ENCODE measurements around the gene MRPL11. TPM values are rescaled to one million over a fixed set of nuclear protein-coding genes. Genes with fewer than 3 reads are reported as not detected.

Gene MRPL11
- total and polyA plus RNA-seq, 9 donors = 49.6 to 62.4 (median 55.8) TPM

DNA sequence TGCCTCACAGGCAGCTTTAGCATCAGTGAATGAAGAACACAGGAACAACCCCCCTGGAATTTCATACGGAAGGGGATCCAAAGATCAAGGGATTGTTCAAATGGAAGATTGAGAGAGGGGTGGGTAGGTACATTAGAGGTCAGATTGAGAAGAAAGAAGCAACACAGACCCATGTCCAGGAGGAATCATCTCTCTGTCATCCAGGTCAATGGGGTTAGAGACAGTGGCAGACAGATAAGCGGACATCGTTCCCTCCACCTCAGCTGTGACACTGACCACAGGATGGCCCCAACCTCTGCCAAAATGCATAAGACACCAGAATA lies 19.7 kb downstream of the MRPL11 start:
- Histone ChIP-seq H3K9me3 (replicated peaks; ENCODE audit: control insufficient read depth, low read depth, low read length) (peaks cover 5% of the 10 kb centered on the region), H3K27me3 (ENCODE audit: control insufficient read depth, insufficient read depth, low read length) (peaks cover 22% of the 10 kb centered on the region), H3K4me1 (ENCODE audit: control insufficient read depth, insufficient read depth, low read length) (peaks cover 24% of the 10 kb centered on the region), H3K36me3 (ENCODE audit: control insufficient read depth, insufficient read depth, low read length) (no peaks in the 10 kb centered on the region), H3K4me3 (ENCODE audit: low read length) (no peak overlapping the region), H3K27ac (ENCODE audit: low read length) (no peak overlapping the region)
- DNase-seq = no peak
- 48% methylated on average over 2 of the region's 3 CpGs for WGBS (ENCODE audit: insufficient coverage)

DNA sequence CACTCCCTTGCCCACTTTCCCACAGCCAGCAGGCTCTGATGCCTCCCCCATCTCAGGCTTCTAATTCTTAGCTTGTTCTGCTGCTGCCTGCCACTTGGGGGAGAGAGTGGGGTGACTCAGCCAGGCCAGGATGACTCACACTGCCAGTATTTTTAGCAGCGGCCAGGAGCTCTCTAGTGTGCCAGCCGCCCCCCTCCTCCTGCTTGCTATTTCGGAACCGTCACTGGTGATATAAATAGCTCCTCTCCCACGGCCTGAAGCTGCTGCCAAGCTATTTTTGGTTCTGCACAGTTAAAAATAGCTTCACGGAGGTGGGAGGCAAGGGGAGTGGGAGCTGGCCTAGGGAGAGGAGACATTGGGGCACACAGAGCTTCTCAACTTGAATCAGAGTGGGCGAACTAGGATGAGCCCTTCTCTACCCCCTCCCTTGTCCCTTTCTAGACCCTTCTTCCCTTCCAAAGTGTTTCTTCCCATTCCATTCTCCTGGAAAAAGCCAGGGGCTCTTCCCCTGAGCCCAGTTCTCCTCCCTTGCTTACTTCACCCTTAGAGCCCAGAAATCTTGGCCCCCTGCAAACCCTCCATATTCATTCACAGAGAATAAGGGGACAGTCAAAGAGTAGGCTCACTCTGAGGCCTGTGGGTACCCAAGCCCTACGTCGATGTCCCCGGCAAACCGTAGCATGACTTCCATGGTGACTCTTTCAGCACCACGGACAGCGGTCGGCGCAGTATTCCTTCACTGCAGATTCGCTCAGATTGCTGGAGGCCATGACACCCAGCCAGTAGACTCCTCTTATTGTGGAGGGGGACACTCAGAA lies 20.3 kb downstream of the MRPL11 start:
- H3K27me3 ChIP-seq (ENCODE audit: control insufficient read depth, insufficient read depth, low read length) = peaks cover 23% of the 10 kb centered on the region
- H3K4me1 ChIP-seq (ENCODE audit: control insufficient read depth, insufficient read depth, low read length) = peaks cover 24% of the 10 kb centered on the region
- DNase-seq = peak; percentile 79
- H3K4me3 ChIP-seq (ENCODE audit: low read length) = no peak overlapping the region
- WGBS (ENCODE audit: insufficient coverage) = 0% methylated on average over 10 of the region's 16 CpGs
- no peaks in the 10 kb centered on the region for H3K36me3 ChIP-seq (ENCODE audit: control insufficient read depth, insufficient read depth, low read length)
- H3K27ac ChIP-seq (ENCODE audit: low read length) = peak overlapping the region; percentile 6
- H3K9me3 ChIP-seq (replicated peaks; ENCODE audit: control insufficient read depth, low read depth, low read length) = peaks cover 5% of the 10 kb centered on the region

DNA sequence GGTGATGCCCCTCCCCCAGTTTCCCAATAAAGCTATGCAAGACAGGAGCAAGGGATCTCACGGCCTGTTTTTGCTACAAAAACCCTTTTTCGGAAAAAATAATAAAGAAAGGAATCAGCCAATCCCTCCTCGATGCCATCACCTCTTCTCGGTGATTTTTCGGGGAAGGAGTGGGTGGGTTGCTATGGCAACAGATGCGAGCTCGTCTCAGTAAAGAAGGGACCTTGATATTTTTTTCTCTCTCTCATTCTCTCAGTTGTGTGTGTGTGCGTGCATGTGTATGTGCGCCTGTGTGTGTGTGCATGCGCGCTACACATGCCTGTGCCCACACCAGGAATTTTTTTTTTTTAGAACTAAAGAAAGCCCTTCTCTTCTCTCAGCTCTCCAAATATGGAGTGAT lies 21.6 kb downstream of the MRPL11 start:
- WGBS (ENCODE audit: insufficient coverage) = no CpG with 5 or more reads among the region's 11 CpGs
- Histone ChIP-seq H3K27ac (ENCODE audit: low read length) (no peak overlapping the region), H3K4me3 (ENCODE audit: low read length) (no peak overlapping the region), H3K27me3 (ENCODE audit: control insufficient read depth, insufficient read depth, low read length) (peaks cover 25% of the 10 kb centered on the region), H3K9me3 (replicated peaks; ENCODE audit: control insufficient read depth, low read depth, low read length) (peaks cover 5% of the 10 kb centered on the region), H3K4me1 (ENCODE audit: control insufficient read depth, insufficient read depth, low read length) (peaks cover 24% of the 10 kb centered on the region), H3K36me3 (ENCODE audit: control insufficient read depth, insufficient read depth, low read length) (no peaks in the 10 kb centered on the region)
- no peak for DNase-seq

DNA sequence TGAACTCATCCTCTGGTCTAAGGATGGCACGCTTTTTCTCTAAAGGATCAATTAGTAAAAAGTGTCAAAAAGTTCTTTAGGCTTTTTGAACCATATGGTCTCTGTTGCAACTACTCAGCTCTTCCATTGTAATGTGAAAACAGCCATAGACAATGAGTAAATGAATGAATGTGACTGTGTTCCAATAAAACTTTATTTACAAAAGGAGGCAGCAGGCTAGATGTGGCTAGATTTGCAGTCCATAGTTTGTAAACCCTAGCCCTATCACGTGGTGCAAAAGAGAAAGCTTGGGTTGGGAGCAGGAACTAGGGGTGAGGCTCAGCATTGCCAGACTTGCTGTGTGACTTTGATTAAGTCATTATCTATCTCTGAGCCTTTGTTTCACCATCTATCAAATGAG lies 23.2 kb downstream of the MRPL11 start:
- no peaks in the 10 kb centered on the region for H3K36me3 ChIP-seq (ENCODE audit: control insufficient read depth, insufficient read depth, low read length)
- H3K4me1 ChIP-seq (ENCODE audit: control insufficient read depth, insufficient read depth, low read length) = peaks cover 20% of the 10 kb centered on the region
- no peak overlapping the region for H3K4me3 ChIP-seq (ENCODE audit: low read length)
- no peak overlapping the region for H3K27ac ChIP-seq (ENCODE audit: low read length)
- 40% methylated on average over 1 of the region's 2 CpGs for WGBS (ENCODE audit: insufficient coverage)
- no peak for DNase-seq
- peaks cover 18% of the 10 kb centered on the region for H3K27me3 ChIP-seq (ENCODE audit: control insufficient read depth, insufficient read depth, low read length)
- no peaks in the 10 kb centered on the region for H3K9me3 ChIP-seq (replicated peaks; ENCODE audit: control insufficient read depth, low read depth, low read length)

DNA sequence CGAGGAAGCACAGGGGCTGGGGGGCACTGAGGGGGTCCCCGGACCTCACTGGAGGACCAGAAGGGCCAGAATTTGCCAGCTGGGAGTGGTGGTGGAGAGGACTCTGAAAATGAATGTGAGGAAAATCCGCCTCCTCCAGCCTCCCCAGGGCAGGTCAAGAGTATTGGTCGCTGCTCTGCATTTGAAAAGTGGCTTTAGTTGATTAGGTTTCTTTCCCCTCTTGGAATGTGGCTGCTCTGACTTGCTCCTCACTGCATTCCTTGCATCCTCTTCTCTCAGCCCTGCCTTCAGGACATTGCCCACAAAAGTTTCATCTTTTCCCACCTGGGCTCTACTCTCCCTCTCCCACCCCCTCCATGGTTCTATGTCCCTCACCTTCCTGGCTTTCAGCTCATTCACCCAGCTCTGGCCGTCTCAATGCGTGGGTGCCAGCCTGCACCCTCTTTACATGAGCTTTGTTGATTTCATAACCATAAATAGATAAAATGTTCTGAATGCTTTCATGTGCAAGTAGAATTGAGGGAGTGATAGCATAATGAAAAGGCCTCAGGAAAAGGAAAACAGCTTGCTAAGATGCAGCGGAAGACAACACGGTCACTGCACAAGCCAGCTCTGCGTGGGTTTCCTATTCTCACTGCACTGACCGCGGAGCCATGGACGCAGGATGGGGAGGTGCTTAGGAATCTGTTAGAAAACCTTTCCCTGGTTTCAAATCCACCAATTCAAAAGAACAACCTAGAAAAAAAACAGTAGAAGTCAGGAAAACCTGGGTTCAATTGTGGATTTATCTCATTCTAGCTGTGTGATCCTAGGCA lies 24.3 kb downstream of the MRPL11 start:
- Histone ChIP-seq H3K9me3 (replicated peaks; ENCODE audit: control insufficient read depth, low read depth, low read length) (no peaks in the 10 kb centered on the region), H3K4me3 (ENCODE audit: low read length) (no peak overlapping the region), H3K4me1 (ENCODE audit: control insufficient read depth, insufficient read depth, low read length) (peaks cover 16% of the 10 kb centered on the region), H3K36me3 (ENCODE audit: control insufficient read depth, insufficient read depth, low read length) (no peaks in the 10 kb centered on the region), H3K27ac (ENCODE audit: low read length) (no peak overlapping the region), H3K27me3 (ENCODE audit: control insufficient read depth, insufficient read depth, low read length) (peaks cover 15% of the 10 kb centered on the region)
- WGBS (ENCODE audit: insufficient coverage) = 62% methylated on average over 3 of the region's 12 CpGs
- no peak for DNase-seq

DNA sequence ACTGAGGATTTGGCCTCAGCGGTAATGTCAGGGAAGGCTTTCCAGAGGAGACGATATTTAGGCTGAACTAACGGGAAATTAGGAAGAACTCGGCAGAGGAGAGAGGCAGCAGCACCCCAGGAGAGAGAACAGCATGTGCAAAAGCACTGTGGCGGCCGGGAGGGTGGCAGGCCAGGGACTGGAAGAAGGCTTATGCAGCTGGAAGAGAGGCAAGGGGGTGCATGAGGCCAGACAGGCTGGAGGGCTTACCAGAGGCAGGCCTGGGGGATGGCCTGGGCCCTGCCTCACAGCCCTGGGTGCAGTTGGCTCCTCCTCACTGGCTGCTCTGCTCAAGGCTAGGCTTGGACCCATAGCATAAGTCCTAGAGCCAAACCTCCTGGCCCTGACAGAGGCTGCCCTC lies 25.5 kb downstream of the MRPL11 start:
- Histone ChIP-seq H3K36me3 (ENCODE audit: control insufficient read depth, insufficient read depth, low read length) (no peaks in the 10 kb centered on the region), H3K4me3 (ENCODE audit: low read length) (no peak overlapping the region), H3K27ac (ENCODE audit: low read length) (no peak overlapping the region), H3K9me3 (replicated peaks; ENCODE audit: control insufficient read depth, low read depth, low read length) (no peaks in the 10 kb centered on the region), H3K27me3 (ENCODE audit: control insufficient read depth, insufficient read depth, low read length) (peaks cover 12% of the 10 kb centered on the region), H3K4me1 (ENCODE audit: control insufficient read depth, insufficient read depth, low read length) (peaks cover 12% of the 10 kb centered on the region)
- 71% methylated on average over 6 of the region's 6 CpGs for WGBS (ENCODE audit: insufficient coverage)
- no peak for DNase-seq

DNA sequence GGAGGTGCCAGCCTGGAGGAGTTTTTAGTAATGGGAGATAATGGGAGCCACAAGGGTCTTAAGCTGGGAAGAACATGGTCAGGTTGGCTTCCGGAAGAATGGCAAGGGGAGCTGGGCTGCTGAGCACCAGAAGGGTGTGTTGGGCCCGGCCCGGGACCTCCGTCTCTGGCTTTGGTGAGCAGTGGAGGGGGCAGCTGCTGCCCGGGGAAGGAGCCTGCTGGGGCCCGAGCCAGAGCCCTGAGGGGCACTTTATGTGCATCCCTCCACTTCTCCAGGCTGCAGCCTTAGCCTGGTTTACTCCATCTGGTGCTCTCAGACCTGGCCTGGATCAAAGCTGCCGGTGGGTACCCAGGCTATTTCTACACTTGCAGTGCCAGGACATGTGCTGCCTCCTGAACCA lies 26.5 kb downstream of the MRPL11 start:
- Histone ChIP-seq H3K4me1 (ENCODE audit: control insufficient read depth, insufficient read depth, low read length) (peaks cover 10% of the 10 kb centered on the region), H3K36me3 (ENCODE audit: control insufficient read depth, insufficient read depth, low read length) (no peaks in the 10 kb centered on the region), H3K9me3 (replicated peaks; ENCODE audit: control insufficient read depth, low read depth, low read length) (no peaks in the 10 kb centered on the region), H3K27me3 (ENCODE audit: control insufficient read depth, insufficient read depth, low read length) (peaks cover 12% of the 10 kb centered on the region), H3K27ac (ENCODE audit: low read length) (no peak overlapping the region), H3K4me3 (ENCODE audit: low read length) (no peak overlapping the region)
- DNase-seq = no peak
- WGBS (ENCODE audit: insufficient coverage) = 81% methylated on average over 5 of the region's 7 CpGs

DNA sequence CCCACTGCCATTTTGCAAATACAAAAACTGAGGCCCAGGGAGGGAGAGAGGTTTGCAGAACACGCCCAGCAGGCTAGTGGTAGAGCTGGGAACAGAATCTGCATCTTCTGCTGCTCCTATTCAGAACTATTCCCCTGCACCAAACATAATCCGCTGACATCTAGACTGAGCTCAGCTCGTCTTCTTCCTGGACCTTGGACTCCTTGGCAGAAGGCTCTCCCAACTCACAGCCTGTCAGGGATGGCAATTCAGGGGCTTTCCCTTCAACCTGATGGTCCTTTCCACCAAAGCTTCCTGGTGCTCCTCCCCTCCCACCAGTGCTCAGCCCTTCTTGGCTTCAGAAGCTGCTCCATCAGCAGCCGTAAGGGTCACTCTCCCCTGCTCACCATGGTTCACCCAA lies 27.3 kb downstream of the MRPL11 start:
- H3K27me3 ChIP-seq (ENCODE audit: control insufficient read depth, insufficient read depth, low read length) = peaks cover 12% of the 10 kb centered on the region
- H3K4me3 ChIP-seq (ENCODE audit: low read length) = no peak overlapping the region
- no peaks in the 10 kb centered on the region for H3K9me3 ChIP-seq (replicated peaks; ENCODE audit: control insufficient read depth, low read depth, low read length)
- H3K36me3 ChIP-seq (ENCODE audit: control insufficient read depth, insufficient read depth, low read length) = no peaks in the 10 kb centered on the region
- DNase-seq = no peak
- 61% methylated on average over 3 of the region's 4 CpGs for WGBS (ENCODE audit: insufficient coverage)
- H3K4me1 ChIP-seq (ENCODE audit: control insufficient read depth, insufficient read depth, low read length) = peaks cover 10% of the 10 kb centered on the region
- no peak overlapping the region for H3K27ac ChIP-seq (ENCODE audit: low read length)

DNA sequence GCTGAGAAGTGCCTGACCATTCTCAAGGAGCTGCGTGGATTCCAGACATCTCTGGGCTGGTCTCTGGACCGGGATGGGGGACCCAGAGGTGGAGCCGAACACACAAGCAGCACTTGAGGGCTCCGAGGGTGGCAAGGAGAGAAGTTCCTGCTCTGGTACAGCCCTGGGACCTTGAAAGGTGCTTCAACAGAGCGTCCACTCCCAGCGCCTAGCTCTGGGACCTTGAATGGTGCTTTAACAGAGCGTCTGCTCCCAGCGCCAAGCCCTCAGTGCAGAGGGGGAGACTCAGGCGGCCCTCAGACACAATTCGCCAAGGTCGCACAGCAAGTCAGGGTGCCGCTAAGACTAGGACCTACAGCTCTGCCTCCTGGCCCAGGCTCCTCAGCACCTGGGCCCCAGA lies 28.5 kb downstream of the MRPL11 start:
- WGBS (ENCODE audit: insufficient coverage) = 90% methylated on average over 12 of the region's 12 CpGs
- Histone ChIP-seq H3K4me1 (ENCODE audit: control insufficient read depth, insufficient read depth, low read length) (peaks cover 10% of the 10 kb centered on the region), H3K9me3 (replicated peaks; ENCODE audit: control insufficient read depth, low read depth, low read length) (no peaks in the 10 kb centered on the region), H3K36me3 (ENCODE audit: control insufficient read depth, insufficient read depth, low read length) (no peaks in the 10 kb centered on the region), H3K27me3 (ENCODE audit: control insufficient read depth, insufficient read depth, low read length) (peaks cover 16% of the 10 kb centered on the region), H3K4me3 (ENCODE audit: low read length) (no peak overlapping the region), H3K27ac (ENCODE audit: low read length) (no peak overlapping the region)
- DNase-seq = no peak

DNA sequence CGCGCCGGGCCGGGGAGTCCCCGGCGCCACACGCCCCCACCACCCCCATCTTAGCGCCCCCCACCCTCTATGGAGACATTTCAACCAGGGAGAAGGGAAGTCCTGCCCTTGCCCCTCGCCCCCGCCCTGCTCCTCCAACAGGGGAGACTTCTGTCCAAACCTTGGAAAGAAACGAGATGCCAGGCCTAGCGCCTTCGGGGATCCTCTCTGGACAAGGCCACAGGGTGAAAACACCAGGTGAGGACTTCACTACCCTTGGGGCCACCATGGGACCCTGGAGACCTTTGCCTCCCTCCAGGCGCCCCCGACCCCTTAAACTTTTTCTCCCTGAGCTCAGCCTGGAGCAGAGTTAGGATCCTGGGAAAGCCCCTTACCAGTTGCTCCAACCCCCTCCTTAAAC lies 29.4 kb downstream of the MRPL11 start:
- WGBS (ENCODE audit: insufficient coverage) = 38% methylated on average over 6 of the region's 15 CpGs
- DNase-seq = no peak
- no peak overlapping the region for H3K4me3 ChIP-seq (ENCODE audit: low read length)
- peaks cover 10% of the 10 kb centered on the region for H3K4me1 ChIP-seq (ENCODE audit: control insufficient read depth, insufficient read depth, low read length)
- no peaks in the 10 kb centered on the region for H3K9me3 ChIP-seq (replicated peaks; ENCODE audit: control insufficient read depth, low read depth, low read length)
- no peak overlapping the region for H3K27ac ChIP-seq (ENCODE audit: low read length)
- no peaks in the 10 kb centered on the region for H3K36me3 ChIP-seq (ENCODE audit: control insufficient read depth, insufficient read depth, low read length)
- H3K27me3 ChIP-seq (ENCODE audit: control insufficient read depth, insufficient read depth, low read length) = peaks cover 16% of the 10 kb centered on the region

Data from muscle of leg (tissue), 11 donors.